Esophagus (tissue), 2 donors: Measurements from ENCODE around the gene VPS33B. TPM values are rescaled to one million over a fixed set of nuclear protein-coding genes. Genes with fewer than 3 reads are reported as not detected.
A peak's percentile ranks its signal among the peaks of the same experiment; 100 is the strongest.

ENCODE experiments used
- H3K27ac ChIP-seq, 2 donors: one replicate each; pipeline ENCODE4 v1.5.1; 2013; ENCODE audit warnings: low read depth in 2 of 2, mild to moderate bottlenecking in 2 of 2, inconsistent platforms in 1 of 2, low read length in 1 of 2, moderate library complexity in 1 of 2
- H3K27me3 ChIP-seq, 2 donors: one replicate each; pipeline ENCODE4 v1.6.1; 2013; ENCODE audit warnings: low read length in 2 of 2, control low read depth in 1 of 2, mild to moderate bottlenecking in 1 of 2; ENCODE audit not compliant: insufficient read depth in 2 of 2, control insufficient read depth in 1 of 2
- H3K36me3 ChIP-seq, 2 donors: one replicate each; pipeline ENCODE4 v1.6.1; 2013; ENCODE audit warnings: low read length in 1 of 2; ENCODE audit not compliant: control insufficient read depth in 2 of 2, insufficient read depth in 2 of 2
- H3K4me1 ChIP-seq, 2 donors: one replicate each; pipeline ENCODE4 v1.6.1; 2013; ENCODE audit warnings: low read length in 1 of 2; ENCODE audit not compliant: control insufficient read depth in 2 of 2, insufficient read depth in 2 of 2
- H3K4me3 ChIP-seq, 2 donors: one replicate each; pipeline ENCODE4 v1.5.1; 2013; ENCODE audit warnings: low read length in 2 of 2, mild to moderate bottlenecking in 2 of 2, low read depth in 1 of 2, moderate library complexity in 1 of 2
- H3K9me3 ChIP-seq, 2 donors: one replicate each; pipeline ENCODE4 v1.6.1; 2013; ENCODE audit warnings: mild to moderate bottlenecking in 2 of 2, low read depth in 1 of 2, low read length in 1 of 2, moderate library complexity in 1 of 2; ENCODE audit not compliant: control insufficient read depth in 2 of 2, insufficient read depth in 1 of 2
- WGBS, 2 donors: extraction: QIAGEN DNeasy Blood & Tissue Kit; methylation state at CpG; one replicate each; pipeline ENCODE4 v1.1.7; 2013; 5-methylcytosine and 5-hydroxymethylcytosine counted together
- polyA plus RNA-seq, 2 donors: library from polyadenylated mRNA; stranded (reverse); fragments of 200-250 nt; gene quantifications; one replicate each; pipeline ENCODE4 v1.2.3, GENCODE V29; 2013
- donor health status: healthy with polysubstance abuse.
- donor health status: Bipolar disorder and iron deficiency.

Gene VPS33B
- polyA plus RNA-seq, 2 donors, result 7.6 to 8.3 TPM

DNA sequence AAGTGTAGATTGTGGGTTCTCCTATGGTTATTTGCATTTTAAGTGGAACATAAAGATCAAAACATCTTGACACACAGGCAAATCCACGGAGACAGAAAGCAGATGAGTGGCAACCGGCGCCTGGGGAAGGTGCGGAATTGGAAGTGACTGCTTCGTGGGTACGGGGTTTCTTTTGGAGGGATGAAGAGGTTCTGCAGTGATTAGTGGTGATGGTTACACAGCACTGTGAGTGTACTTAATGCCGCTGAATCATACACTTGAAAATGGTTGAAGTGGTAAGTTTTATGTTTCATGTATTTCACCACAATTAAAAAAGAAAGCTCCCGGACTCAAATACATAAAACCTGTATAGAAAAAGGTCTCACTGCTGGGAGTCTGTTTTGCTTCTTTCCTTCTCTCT is 18.5 kb upstream of the VPS33B start:
- Histone ChIP-seq H3K4me1 (no peaks in the 10 kb centered on the region), H3K4me3 (no peak overlapping the region), H3K36me3 (no peaks in the 10 kb centered on the region), H3K9me3 (no peaks in the 10 kb centered on the region), H3K27me3 (no peaks in the 10 kb centered on the region), H3K27ac (no peak overlapping the region)
- 82 to 85% methylated on average over 8 of the region's 8 CpGs for WGBS, 2 donors

DNA sequence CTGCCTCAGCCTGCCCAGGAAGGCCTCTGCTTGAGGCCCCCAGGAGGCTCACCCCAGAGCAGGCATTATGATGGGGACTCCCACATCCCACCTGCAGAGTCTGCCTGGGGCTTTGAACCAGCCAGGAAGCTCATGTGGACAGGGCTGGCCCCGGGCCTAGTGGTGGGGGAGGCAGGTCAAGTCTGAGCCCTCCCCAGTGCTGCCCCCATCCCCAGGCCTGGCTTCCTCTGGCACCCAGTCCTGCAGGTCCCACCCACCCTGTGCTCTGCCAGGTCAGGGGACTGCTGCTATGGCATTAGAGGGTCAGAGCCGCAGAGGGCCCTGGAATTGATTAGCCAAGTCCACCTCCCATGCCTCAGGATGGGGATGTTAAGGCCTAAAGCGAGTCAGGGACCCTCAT is 17.6 kb upstream of the VPS33B start:
- Histone ChIP-seq H3K4me3 (no peak overlapping the region), H3K4me1 (no peaks in the 10 kb centered on the region), H3K27me3 (no peaks in the 10 kb centered on the region), H3K27ac (no peak overlapping the region), H3K9me3 (no peaks in the 10 kb centered on the region), H3K36me3 (no peaks in the 10 kb centered on the region)
- 72 to 81% methylated on average over 3 of the region's 3 CpGs for WGBS, 2 donors

DNA sequence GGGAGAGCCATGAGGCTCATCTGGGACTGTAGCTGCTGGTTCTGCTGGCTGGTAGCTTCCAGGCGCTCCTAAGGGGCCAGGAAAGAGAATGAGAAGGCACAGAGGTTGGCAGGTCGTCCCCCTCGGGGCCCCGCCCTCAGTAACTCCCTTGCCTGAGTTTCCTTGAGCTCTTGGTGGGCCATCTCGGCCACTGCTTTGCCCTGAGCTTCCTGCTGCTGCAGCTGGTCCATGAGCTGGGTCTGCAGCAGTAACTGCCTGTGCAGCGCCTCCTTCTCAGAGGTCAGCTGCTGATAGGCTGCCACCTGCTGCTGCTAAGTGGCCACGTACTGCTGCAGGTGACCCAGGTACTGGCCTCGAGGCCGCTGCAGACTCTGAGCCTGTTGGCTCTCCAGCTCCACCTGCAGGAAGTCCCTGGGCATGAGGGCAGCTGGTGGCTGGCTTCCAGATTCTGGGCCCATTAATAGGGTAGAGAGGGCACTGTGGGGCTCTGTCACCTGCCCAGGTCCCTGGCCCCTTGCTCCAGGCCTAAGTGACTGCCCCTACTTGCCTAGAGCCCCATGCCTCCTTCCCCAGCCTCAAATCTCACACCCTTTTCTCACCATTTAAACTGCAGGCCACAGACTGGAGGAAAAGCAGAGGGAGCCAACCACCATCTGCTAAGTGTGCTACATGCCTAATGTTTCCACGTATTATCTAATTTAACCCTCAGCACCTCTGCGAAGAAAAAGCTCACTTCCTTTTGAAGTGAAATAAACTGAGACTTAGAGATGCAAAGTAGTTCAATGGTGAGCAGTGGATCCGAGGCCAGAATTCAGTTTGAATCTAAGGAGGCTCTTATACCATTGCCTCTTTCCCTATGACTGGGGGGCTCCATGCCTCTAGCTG is 10.8 kb upstream of the VPS33B start:
- Histone ChIP-seq H3K4me1 (no peaks in the 10 kb centered on the region), H3K27ac (no peak overlapping the region), H3K36me3 (no peaks in the 10 kb centered on the region), H3K27me3 (no peaks in the 10 kb centered on the region), H3K9me3 (peaks cover 0 to 2% of the 10 kb centered on the region in 2 donors), H3K4me3 (no peak overlapping the region)
- WGBS, 2 donors, result 39 to 44% methylated on average over 12 of the region's 12 CpGs

DNA sequence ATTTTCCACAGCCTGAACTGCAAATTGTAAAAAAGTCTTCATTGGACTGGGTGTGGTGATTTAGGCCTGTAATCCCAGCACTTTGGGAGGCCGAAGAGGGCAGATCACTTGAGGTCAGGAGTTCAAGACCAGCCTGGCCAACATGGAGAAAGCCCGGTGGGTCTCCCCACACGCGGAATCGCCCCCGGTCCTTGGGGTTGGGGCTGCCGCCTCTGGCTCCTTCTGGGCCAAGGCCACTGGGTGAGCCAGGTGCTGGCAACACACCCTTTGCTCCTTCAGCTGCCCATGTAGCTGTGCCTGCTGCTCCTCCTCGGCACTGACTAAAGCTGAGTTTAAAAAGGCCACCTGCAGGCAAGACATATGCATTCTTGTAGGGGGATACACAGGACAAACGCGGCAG is 9.4 kb upstream of the VPS33B start:
- H3K4me3 ChIP-seq, result no peak overlapping the region
- H3K9me3 ChIP-seq, result peaks cover 0 to 2% of the 10 kb centered on the region in 2 donors
- H3K36me3 ChIP-seq, result no peaks in the 10 kb centered on the region
- no peaks in the 10 kb centered on the region for H3K4me1 ChIP-seq
- WGBS, 2 donors, result 78 to 81% methylated on average over 10 of the region's 10 CpGs
- no peaks in the 10 kb centered on the region for H3K27me3 ChIP-seq
- H3K27ac ChIP-seq, result no peak overlapping the region

DNA sequence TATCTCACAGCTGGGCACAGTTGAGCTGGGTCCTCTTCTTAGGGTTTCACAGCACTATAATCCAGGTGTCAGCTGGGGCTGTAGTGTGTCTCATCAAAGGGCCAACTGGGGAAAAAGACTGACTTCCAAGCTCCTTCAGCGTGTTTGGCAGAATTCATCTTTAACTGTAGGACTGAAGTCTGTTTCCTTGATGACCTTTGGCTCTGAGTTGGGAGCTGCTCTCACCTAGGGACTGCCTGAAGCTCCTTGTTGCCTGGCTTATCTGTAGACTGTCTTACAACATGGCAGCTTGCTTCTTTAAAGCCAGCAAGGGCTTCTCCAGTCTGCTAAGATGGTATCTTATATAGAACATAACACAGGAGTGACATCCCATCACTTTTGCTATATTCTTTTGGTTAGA is 5.3 kb upstream of the VPS33B start:
- Histone ChIP-seq H3K36me3 (no peaks in the 10 kb centered on the region), H3K4me3 (no peak overlapping the region), H3K27ac (no peak overlapping the region), H3K9me3 (no peaks in the 10 kb centered on the region), H3K4me1 (no peaks in the 10 kb centered on the region), H3K27me3 (no peaks in the 10 kb centered on the region)
- WGBS, 2 donors, result 62 to 74% methylated on average over 1 of the region's 1 CpG

DNA sequence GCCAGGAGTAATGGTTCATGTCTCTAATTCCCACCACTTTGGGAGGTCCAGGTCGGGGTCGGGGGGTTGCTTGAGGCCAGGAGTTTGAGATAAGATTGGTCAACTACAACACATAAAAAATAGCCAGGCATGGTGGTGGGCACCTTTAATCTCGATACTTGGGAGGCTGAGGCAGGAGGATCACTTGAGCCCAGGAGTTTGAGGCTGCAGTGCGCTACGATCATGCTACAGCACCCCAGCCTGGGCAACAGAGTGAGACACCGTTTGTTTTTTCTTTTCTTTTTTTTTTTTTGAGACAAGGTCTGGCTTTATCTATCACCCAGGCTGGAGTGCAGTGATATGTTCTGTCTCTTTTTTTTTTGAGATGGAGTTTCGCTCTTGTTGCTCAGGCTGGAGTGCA is 1.3 kb upstream of the VPS33B start:
- 91 to 93% methylated on average over 7 of the region's 7 CpGs for WGBS, 2 donors
- peaks cover 0 to 3% of the 10 kb centered on the region in 2 donors for H3K9me3 ChIP-seq
- H3K27ac ChIP-seq, result no peak overlapping the region

DNA sequence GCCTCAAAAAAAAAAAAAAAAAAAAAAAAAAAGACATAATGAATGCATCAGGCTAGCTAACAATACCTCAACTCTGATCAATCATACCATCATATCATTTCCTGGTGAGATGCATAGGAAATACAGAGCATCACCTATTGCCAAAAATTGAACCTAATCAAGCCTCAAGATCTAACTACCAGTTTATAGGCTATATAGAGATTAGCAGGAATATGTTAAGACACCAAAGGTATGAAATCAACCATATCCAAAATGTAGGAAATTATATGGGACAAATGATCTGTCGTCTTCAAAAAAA is 387 bp upstream of the VPS33B start:
- peak overlapping the region; percentile 81 to 91 for H3K27ac ChIP-seq
- 17 to 29% methylated on average over 1 of the region's 1 CpG for WGBS, 2 donors
- no peaks in the 10 kb centered on the region for H3K4me1 ChIP-seq

More for the DNA sequence above, 1.3 kb upstream of the VPS33B start:
- no peak overlapping the region for H3K4me3 ChIP-seq
- H3K27me3 ChIP-seq, result no peaks in the 10 kb centered on the region
- no peaks in the 10 kb centered on the region for H3K36me3 ChIP-seq
- no peaks in the 10 kb centered on the region for H3K4me1 ChIP-seq

DNA sequence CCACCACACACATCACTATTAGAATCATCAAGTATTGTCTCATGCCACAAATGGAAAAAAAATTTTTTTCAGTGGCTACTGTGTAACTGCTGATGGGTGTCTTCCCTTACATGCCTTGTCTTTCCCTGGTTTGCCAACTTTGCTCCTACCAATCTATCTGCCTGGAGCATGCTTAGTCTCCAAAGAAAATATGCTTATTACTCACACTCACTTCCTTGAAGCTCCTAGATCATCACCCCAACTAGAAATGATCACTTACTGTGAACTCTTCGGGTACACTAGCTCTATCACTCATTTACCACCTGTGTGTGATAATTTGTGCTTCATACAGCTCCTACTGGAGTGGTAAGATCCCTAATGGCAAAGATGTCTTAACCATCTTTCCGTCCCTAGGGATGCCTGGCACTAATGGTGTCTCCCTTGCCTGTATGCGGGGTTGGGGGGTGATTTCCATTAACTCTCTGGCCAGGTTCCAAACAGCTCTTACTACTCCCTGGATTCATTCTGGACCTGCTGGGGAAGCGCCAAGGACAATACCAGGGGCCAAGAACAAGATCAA is 799 bp downstream of the VPS33B start:
- no peaks in the 10 kb centered on the region for H3K27me3 ChIP-seq
- peaks cover 0 to 4% of the 10 kb centered on the region in 2 donors for H3K36me3 ChIP-seq
- peak overlapping the region; percentile 81 to 91 for H3K27ac ChIP-seq
- H3K9me3 ChIP-seq, result peaks cover 0 to 3% of the 10 kb centered on the region in 2 donors
- WGBS, 2 donors, result 6 to 8% methylated on average over 4 of the region's 4 CpGs
- peak overlapping the region; percentile 96 to 97 for H3K4me3 ChIP-seq
- no peaks in the 10 kb centered on the region for H3K4me1 ChIP-seq

More for the DNA sequence above, 387 bp upstream of the VPS33B start:
- no peaks in the 10 kb centered on the region for H3K27me3 ChIP-seq
- H3K9me3 ChIP-seq, result peaks cover 0 to 3% of the 10 kb centered on the region in 2 donors
- no peaks in the 10 kb centered on the region for H3K36me3 ChIP-seq
- peak overlapping the region; percentile 96 to 97 for H3K4me3 ChIP-seq

DNA sequence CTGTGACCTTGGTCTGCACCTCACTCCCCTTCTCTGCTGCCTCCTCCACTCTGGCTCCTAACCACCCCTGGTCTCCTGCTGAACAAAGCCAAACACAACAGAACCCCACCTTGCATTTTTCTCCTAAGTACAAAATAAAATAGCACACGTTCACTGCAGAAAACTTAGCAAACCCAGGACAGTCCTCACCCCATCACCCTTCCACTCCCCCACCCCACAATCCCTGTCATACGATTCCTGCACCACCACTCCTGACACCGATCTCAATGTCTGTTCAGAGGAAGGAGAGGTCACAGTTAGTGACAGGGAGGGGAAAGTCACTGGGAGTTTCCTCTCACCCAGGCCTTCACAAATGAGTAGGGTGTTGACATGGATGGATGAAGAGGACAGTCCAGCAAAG is 4.2 kb downstream of the VPS33B start:
- H3K9me3 ChIP-seq, result peaks cover 0 to 3% of the 10 kb centered on the region in 2 donors
- no peaks in the 10 kb centered on the region for H3K4me1 ChIP-seq
- H3K36me3 ChIP-seq, result peaks cover 10 to 17% of the 10 kb centered on the region in 2 donors
- no peak overlapping the region for H3K4me3 ChIP-seq
- no peaks in the 10 kb centered on the region for H3K27me3 ChIP-seq
- no peak overlapping the region for H3K27ac ChIP-seq
- 73 to 74% methylated on average over 3 of the region's 3 CpGs for WGBS, 2 donors

DNA sequence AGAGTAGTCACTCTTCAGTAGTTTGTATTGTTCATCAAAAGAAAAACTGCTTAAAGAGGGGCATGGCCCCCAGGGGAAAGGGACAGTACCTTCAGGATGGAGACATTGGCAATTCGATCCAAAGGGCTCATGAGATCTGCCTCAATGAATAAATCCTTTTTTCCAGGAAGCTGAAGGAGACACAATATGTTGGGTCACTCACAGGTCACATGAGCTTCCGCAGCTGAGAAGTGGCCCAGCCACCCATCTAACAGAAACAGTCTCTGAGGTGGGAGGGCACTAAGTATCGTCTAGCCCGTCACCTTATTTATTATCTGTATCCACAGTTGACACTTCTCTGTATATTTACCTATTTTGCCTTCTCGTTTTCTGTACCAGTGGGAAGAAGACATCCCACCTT is 4.7 kb downstream of the VPS33B start:
- H3K27me3 ChIP-seq, result no peaks in the 10 kb centered on the region
- H3K9me3 ChIP-seq, result peaks cover 0 to 3% of the 10 kb centered on the region in 2 donors
- 73 to 82% methylated on average over 5 of the region's 5 CpGs for WGBS, 2 donors
- H3K36me3 ChIP-seq, result peaks cover 12 to 20% of the 10 kb centered on the region in 2 donors
- H3K27ac ChIP-seq, result no peak overlapping the region
- H3K4me1 ChIP-seq, result no peaks in the 10 kb centered on the region
- H3K4me3 ChIP-seq, result no peak overlapping the region
